Left ventricle myocardium inferior (tissue), 1 donor: ENCODE data around the gene ABHD5. TPM values are rescaled to one million over a fixed set of nuclear protein-coding genes. Genes with fewer than 3 reads are reported as not detected.

ENCODE experiments used
- DNase-seq: peaks from one replicate; pipeline ENCODE4 v3.0.0-alpha.2; 2020
- H3K27ac ChIP-seq: fragments of 200-600 bp; replicated peaks from 2 replicates; pipeline ENCODE4 v1.8.0; 2021
- H3K27me3 ChIP-seq: fragments of 200-600 bp; 2 replicates; pipeline ENCODE4 v1.8.0; 2021; ENCODE audit warnings: low read depth
- H3K36me3 ChIP-seq: fragments of 200-600 bp; 2 replicates; pipeline ENCODE4 v1.8.0; 2021
- H3K4me1 ChIP-seq: fragments of 200-600 bp; 2 replicates; pipeline ENCODE4 v1.8.0; 2021
- H3K4me3 ChIP-seq: fragments of 200-600 bp; 2 replicates; pipeline ENCODE4 v1.8.0; 2021; ENCODE audit warnings: mild to moderate bottlenecking, moderate library complexity
- H3K9me3 ChIP-seq: fragments of 200-600 bp; replicated peaks from 2 replicates; pipeline ENCODE4 v1.8.0; 2021
- CTCF ChIP-seq: fragments of 200-600 bp; IDR thresholded peaks from 2 replicates; pipeline ENCODE4 v1.8.0; 2021; ENCODE audit warnings: antibody characterized with exemption, mild to moderate bottlenecking, borderline replicate concordance
- intact Hi-C: fragments of 100-400 bp; cut with micrococcal nuclease; formaldehyde crosslinking; loops from one replicate; pipeline ENCODE4 v1.11.0; 2022
- total RNA-seq: library from RNA; stranded (reverse); fragmentation: NEBNext Ultra II Directional; extraction: Animal tissue kit (Norgen Biotek cat#: 25700); gene quantifications from one replicate; pipeline ENCODE4 v1.2.1, GENCODE V29; 2021
- donor health status: DM: no; HTN: yes; CAD: no; lungs with severe emphysema.

Gene ABHD5
- total RNA-seq, 1 donor from 2014 or later, result 24.1 TPM

GRCh38 chr3:43689766-43690399 lies 855 bp upstream of the ABHD5 start:
- Histone ChIP-seq H3K27me3 (no peaks in the 10 kb centered on the region), H3K27ac (peak overlapping the region; percentile 95), H3K4me3 (peak overlapping the region; percentile 93), H3K36me3 (no peaks in the 10 kb centered on the region), H3K9me3 (no peaks in the 10 kb centered on the region), H3K4me1 (peaks cover 29% of the 10 kb centered on the region)
- no peak for DNase-seq
- TF ChIP-seq CTCF, result no peak
- intact Hi-C loops, result no loop called here

GRCh38 chr3:43691120-43691995 lies 620 bp downstream of the ABHD5 start:
- TF ChIP-seq CTCF, result peak; percentile 16
- Histone ChIP-seq H3K36me3 (no peaks in the 10 kb centered on the region), H3K4me1 (peaks cover 37% of the 10 kb centered on the region), H3K4me3 (peak overlapping the region; percentile 93), H3K27me3 (no peaks in the 10 kb centered on the region), H3K9me3 (no peaks in the 10 kb centered on the region), H3K27ac (peak overlapping the region; percentile 95)
- intact Hi-C loops, result no loop called here
- DNase-seq, result peak; percentile 70

- H3K4me3 ChIP-seq, result peak overlapping the region; percentile 93
- no peaks in the 10 kb centered on the region for H3K27me3 ChIP-seq
- no peak for TF ChIP-seq CTCF
- H3K36me3 ChIP-seq, result no peaks in the 10 kb centered on the region
- no peaks in the 10 kb centered on the region for H3K9me3 ChIP-seq
- H3K4me1 ChIP-seq, result peaks cover 46% of the 10 kb centered on the region
- intact Hi-C loops, result no loop called here
- DNase-seq, result no peak
- H3K27ac ChIP-seq, result no peak overlapping the region
Observed at GRCh38 chr3:43692085-43692855, 1.5 kb downstream of the ABHD5 start.

- H3K4me1 ChIP-seq, result peaks cover 50% of the 10 kb centered on the region
- intact Hi-C loops, result no loop called here
- no peaks in the 10 kb centered on the region for H3K9me3 ChIP-seq
- no peaks in the 10 kb centered on the region for H3K27me3 ChIP-seq
- H3K36me3 ChIP-seq, result no peaks in the 10 kb centered on the region
- no peak for DNase-seq
- no peak overlapping the region for H3K27ac ChIP-seq
- no peak for TF ChIP-seq CTCF
- no peak overlapping the region for H3K4me3 ChIP-seq
Observed at GRCh38 chr3:43692971-43693370, 2.2 kb downstream of the ABHD5 start.

GRCh38 chr3:43693594-43693993 lies 2.9 kb downstream of the ABHD5 start:
- no peak for DNase-seq
- H3K27me3 ChIP-seq, result no peaks in the 10 kb centered on the region
- no peaks in the 10 kb centered on the region for H3K36me3 ChIP-seq
- H3K9me3 ChIP-seq, result no peaks in the 10 kb centered on the region
- intact Hi-C loops, result no loop called here
- H3K4me3 ChIP-seq, result no peak overlapping the region
- TF ChIP-seq CTCF, result no peak
- peaks cover 50% of the 10 kb centered on the region for H3K4me1 ChIP-seq
- H3K27ac ChIP-seq, result no peak overlapping the region
